Suprapubic skin (tissue), 4 donors: ENCODE measurements around the gene CLSTN2. TPM values are rescaled to one million over a fixed set of nuclear protein-coding genes. Genes with fewer than 3 reads are reported as not detected.

ENCODE experiments used
- DNase-seq, 2 donors: peaks; one replicate each; pipeline ENCODE4 v3.0.0-alpha.2; 2019; ENCODE audit warnings: low spot score in 2 of 2
- H3K27ac ChIP-seq: fragments of 200-600 bp; sonication (generic); one replicate; pipeline ENCODE4 v1.5.1; 2019
- H3K27me3 ChIP-seq: fragments of 200-600 bp; sonication (generic); one replicate; pipeline ENCODE4 v1.5.1; 2019
- H3K36me3 ChIP-seq: fragments of 200-600 bp; sonication (generic); one replicate; pipeline ENCODE4 v1.5.1; 2019
- H3K4me1 ChIP-seq: fragments of 200-600 bp; sonication (generic); one replicate; pipeline ENCODE4 v1.5.1; 2019
- H3K4me3 ChIP-seq: fragments of 200-600 bp; sonication (generic); one replicate; pipeline ENCODE4 v1.5.1; 2019; ENCODE audit warnings: mild to moderate bottlenecking
- H3K9me3 ChIP-seq: fragments of 200-600 bp; sonication (generic); one replicate; pipeline ENCODE4 v1.5.1; 2019
- EP300 ChIP-seq: sonication (generic); formaldehyde crosslinking; IDR thresholded peaks from one replicate; pipeline ENCODE4 v1.6.1; 2017; ENCODE audit warnings: antibody characterized with exemption
- POLR2A ChIP-seq, 2 donors: fragments of 450-650 bp; IDR thresholded peaks; one replicate each; pipeline ENCODE4 v1.6.1; 2017; ENCODE audit warnings: antibody characterized with exemption in 2 of 2, mild to moderate bottlenecking in 2 of 2, moderate library complexity in 2 of 2
- POLR2AphosphoS5 ChIP-seq, 3 donors: sonication (generic); formaldehyde crosslinking; IDR thresholded peaks; one replicate each; pipeline ENCODE4 v1.6.1; 2017; ENCODE audit warnings: antibody characterized with exemption in 3 of 3
- WGBS: methylation state at CpG from one replicate; pipeline ENCODE4 v1.1.5; 2018; 5-methylcytosine and 5-hydroxymethylcytosine counted together
- total RNA-seq, 4 donors: library from RNA; depleted of rRNA; stranded (reverse); fragments of >200 nt; gene quantifications; one replicate each; pipeline ENCODE4 v1.1.0, GENCODE V29; 2016
- TF ChIP-seq, protein P1 (sequence below), 2 donors: fragments of 200-600 bp in 1 of 2; fragments of 450-650 bp in 1 of 2; sonication (generic) in 1 of 2; IDR thresholded peaks; one replicate each; pipeline ENCODE4 v1.5.1; 2016 to 2019; ENCODE audit warnings: antibody characterized with exemption in 2 of 2, mild to moderate bottlenecking in 1 of 2, moderate library complexity in 1 of 2

CLSTN2 gene
- total RNA-seq, 4 donors from 2014 or later = 4.3 to 14.1 (median 7.4) TPM

DNA sequence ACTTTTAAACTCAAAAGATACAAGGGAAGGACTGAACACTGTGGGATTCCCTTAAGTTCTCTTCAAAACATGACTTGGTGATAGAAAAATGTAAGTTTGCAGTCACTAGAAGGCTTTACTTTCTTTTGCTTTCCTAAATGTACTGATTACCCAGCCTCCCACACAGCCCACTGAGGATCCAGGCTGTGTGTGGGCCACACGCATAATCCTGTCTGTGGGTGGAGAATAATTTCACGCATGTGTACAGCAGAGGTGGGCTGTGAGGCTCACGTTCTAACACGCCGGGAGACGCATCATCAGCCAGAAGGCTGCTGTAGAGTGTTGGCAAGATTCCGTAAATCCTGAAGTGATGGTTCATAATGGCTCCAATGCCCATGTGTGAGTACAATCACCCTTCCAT is 165.5 kb downstream of the CLSTN2 start:
- Histone ChIP-seq H3K27ac (no peak overlapping the region), H3K36me3 (no peaks in the 10 kb centered on the region), H3K9me3 (no peaks in the 10 kb centered on the region), H3K4me3 (no peak overlapping the region), H3K4me1 (no peaks in the 10 kb centered on the region), H3K27me3 (no peaks in the 10 kb centered on the region)
- WGBS = 66% methylated on average over 7 of the region's 7 CpGs
- no peak for TF ChIP-seq EP300
- DNase-seq = no peak

DNA sequence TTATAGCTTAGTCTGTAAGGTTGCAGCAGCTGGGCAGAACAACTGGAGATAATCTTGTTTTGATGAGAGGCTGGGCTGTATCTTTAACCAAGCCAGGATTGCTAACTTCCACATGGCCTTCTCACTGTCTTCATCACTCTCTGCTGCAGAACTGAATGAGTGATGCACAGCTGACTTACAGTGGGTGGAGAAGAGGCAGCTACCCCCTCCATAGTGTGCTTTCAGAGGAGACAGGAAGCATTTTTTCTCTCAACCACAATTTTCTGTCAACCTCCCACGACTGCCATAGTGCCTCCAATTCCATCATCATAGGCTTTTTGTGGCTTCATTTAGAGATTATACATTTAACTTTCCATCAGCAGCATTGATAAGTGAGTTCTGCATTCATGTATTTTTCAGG is 168.2 kb downstream of the CLSTN2 start:
- Histone ChIP-seq H3K4me3 (no peak overlapping the region), H3K27me3 (no peaks in the 10 kb centered on the region), H3K4me1 (no peaks in the 10 kb centered on the region), H3K36me3 (no peaks in the 10 kb centered on the region), H3K27ac (no peak overlapping the region), H3K9me3 (no peaks in the 10 kb centered on the region)
- TF ChIP-seq, protein P1, sequence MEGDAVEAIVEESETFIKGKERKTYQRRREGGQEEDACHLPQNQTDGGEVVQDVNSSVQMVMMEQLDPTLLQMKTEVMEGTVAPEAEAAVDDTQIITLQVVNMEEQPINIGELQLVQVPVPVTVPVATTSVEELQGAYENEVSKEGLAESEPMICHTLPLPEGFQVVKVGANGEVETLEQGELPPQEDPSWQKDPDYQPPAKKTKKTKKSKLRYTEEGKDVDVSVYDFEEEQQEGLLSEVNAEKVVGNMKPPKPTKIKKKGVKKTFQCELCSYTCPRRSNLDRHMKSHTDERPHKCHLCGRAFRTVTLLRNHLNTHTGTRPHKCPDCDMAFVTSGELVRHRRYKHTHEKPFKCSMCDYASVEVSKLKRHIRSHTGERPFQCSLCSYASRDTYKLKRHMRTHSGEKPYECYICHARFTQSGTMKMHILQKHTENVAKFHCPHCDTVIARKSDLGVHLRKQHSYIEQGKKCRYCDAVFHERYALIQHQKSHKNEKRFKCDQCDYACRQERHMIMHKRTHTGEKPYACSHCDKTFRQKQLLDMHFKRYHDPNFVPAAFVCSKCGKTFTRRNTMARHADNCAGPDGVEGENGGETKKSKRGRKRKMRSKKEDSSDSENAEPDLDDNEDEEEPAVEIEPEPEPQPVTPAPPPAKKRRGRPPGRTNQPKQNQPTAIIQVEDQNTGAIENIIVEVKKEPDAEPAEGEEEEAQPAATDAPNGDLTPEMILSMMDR (IDR thresholded peaks at IDR 0.05) = no peak
- TF ChIP-seq POLR2AphosphoS5 (IDR thresholded peaks at IDR 0.05) (no peak), POLR2A (IDR thresholded peaks at IDR 0.05) (no peak), EP300 (no peak)
- no peak for DNase-seq
- WGBS = 32% methylated on average over 1 of the region's 1 CpG

DNA sequence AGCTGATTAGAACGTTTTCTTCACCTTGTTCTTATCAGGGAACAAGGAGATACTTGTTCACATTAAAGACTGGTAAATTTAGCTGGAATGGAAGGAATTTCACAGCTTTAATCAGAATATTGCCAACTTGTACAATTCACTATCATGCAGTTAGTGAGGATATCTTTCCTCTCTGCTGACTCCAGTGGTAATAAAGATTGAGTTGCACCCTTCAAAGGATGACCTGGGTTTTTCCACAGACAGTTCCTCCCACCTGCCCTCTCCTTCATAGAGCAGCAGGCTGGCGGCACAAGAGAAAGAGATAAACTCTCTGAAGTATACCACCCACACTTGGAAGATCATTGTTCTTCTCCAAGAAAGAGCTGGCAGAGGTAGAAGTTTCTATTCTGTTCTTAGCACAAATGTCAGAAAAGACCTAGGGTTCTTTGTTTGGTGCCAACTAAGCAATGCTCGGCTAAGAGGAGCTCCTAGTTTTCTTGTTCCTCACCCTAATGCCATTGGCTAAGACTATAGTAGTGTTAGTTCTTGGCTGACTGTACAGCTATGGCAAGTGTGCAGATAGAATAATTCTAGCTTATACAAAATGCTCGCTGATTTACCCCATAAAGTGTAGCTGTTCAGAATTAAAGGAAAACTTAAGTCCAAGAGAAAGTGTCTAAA is 169.1 kb downstream of the CLSTN2 start:
- no peaks in the 10 kb centered on the region for H3K9me3 ChIP-seq
- no peak for DNase-seq
- H3K4me1 ChIP-seq = no peaks in the 10 kb centered on the region
- no peak for TF ChIP-seq POLR2A (IDR thresholded peaks at IDR 0.05)
- TF ChIP-seq, protein P1 (IDR thresholded peaks at IDR 0.05) = no peak
- no peak for TF ChIP-seq POLR2AphosphoS5 (IDR thresholded peaks at IDR 0.05)
- TF ChIP-seq EP300 = no peak
- 62% methylated on average over 4 of the region's 4 CpGs for WGBS
- no peaks in the 10 kb centered on the region for H3K27me3 ChIP-seq
- no peak overlapping the region for H3K27ac ChIP-seq
- no peaks in the 10 kb centered on the region for H3K36me3 ChIP-seq
- H3K4me3 ChIP-seq = no peak overlapping the region

DNA sequence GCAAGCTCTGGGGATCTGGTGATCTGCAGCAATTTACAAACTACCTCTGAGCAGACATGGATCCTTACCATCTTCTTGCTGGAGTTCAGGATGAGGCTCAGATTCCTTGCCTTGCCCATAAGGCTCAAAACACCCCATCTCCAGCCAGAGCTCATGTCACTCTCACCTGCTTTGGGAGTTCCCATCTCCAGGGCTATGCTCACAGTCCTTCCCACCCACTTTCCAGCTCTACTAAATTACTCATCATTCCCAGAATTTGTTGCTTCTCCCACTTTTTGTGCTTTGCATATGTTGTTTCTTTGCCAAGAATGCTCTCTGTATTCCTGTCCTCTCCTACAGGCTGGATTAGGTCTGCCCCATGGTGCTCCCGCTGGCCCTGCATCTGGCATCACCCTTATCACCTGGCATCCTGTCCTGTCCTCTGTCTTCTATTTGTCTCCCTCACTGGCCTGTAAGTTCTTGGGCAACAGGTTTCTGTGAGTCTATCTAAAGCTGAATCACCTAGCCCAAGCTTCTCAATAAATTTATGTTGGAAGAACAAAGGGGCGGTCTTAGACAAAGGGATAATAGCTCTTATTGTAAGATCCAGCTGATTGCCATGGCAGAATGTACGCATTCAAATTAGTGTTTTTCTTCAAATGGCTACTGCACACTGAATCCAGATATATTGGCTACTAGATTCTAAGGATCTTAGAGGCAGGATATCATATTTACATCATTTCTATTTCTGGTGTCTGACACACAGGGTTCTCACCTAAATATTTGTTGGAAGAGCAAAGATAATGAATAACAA is 179.2 kb downstream of the CLSTN2 start:
- Histone ChIP-seq H3K4me3 (no peak overlapping the region), H3K9me3 (no peaks in the 10 kb centered on the region), H3K36me3 (no peaks in the 10 kb centered on the region), H3K4me1 (no peaks in the 10 kb centered on the region), H3K27ac (no peak overlapping the region), H3K27me3 (no peaks in the 10 kb centered on the region)
- no peak for DNase-seq
- 96% methylated on average over 3 of the region's 3 CpGs for WGBS
- no peak for TF ChIP-seq POLR2AphosphoS5 (IDR thresholded peaks at IDR 0.05)
- TF ChIP-seq, protein P1 (IDR thresholded peaks at IDR 0.05) = no peak
- no peak for TF ChIP-seq POLR2A (IDR thresholded peaks at IDR 0.05)

DNA sequence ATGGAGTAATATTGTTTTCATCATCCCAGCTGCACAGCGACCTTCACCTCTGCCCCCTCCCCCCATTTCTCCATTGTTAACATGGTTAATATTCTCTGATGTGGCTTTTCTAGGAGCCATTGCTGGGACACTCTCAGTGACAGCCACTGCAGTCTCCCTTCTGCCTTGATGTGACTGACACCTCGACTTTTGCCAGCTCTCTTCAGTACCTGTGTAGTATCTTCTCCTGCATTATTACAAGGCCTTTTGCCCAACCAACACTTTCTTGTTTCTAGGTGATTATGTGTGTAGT is 179.8 kb downstream of the CLSTN2 start:
- 59% methylated on average over 2 of the region's 2 CpGs for WGBS
- no peaks in the 10 kb centered on the region for H3K9me3 ChIP-seq
- no peak overlapping the region for H3K27ac ChIP-seq
- DNase-seq = no peak
- no peaks in the 10 kb centered on the region for H3K4me1 ChIP-seq
- no peaks in the 10 kb centered on the region for H3K36me3 ChIP-seq
- no peaks in the 10 kb centered on the region for H3K27me3 ChIP-seq
- TF ChIP-seq POLR2AphosphoS5 (IDR thresholded peaks at IDR 0.05) = no peak
- no peak overlapping the region for H3K4me3 ChIP-seq

DNA sequence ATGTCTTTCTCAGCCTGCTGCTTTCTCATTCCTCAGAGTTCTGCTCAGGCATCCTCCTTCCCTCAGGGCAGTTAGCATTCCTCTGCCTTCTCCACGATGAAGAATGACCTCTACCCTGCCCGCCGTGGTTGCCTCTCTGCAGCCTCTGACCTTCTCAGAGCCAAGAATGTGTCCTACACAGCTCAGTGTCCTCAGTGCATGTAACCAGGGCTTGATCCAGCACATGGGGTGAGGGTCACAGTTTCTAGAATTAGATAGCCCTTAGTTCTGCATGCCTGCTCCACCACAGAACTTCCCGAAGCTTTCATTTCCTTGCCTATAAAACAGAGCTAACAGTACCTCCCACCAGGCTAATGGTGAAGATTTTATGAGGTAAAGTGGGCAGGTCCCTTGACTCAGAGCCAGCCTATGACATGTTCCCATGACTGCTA is 182.1 kb downstream of the CLSTN2 start:
- Histone ChIP-seq H3K4me3 (no peak overlapping the region), H3K27ac (no peak overlapping the region), H3K36me3 (no peaks in the 10 kb centered on the region), H3K9me3 (no peaks in the 10 kb centered on the region), H3K27me3 (no peaks in the 10 kb centered on the region), H3K4me1 (no peaks in the 10 kb centered on the region)
- DNase-seq = no peak
- TF ChIP-seq, protein P1 (IDR thresholded peaks at IDR 0.05) = no peak
- no peak for TF ChIP-seq POLR2AphosphoS5 (IDR thresholded peaks at IDR 0.05)
- no peak for TF ChIP-seq EP300
- no peak for TF ChIP-seq POLR2A (IDR thresholded peaks at IDR 0.05)
- WGBS = 47% methylated on average over 3 of the region's 4 CpGs
